ENCODE measurements around the gene LRP10.

LRP10 gene

GRCh38 chr14:22865424-22866405 lies 5.8 kb upstream of the LRP10 start:
- DNase-seq (ENCODE audit: low read depth), result no peak

- DNase-seq (ENCODE audit: low read depth), result no peak
Observed at GRCh38 chr14:22866874-22867273, 4.7 kb upstream of the LRP10 start.

GRCh38 chr14:22870811-22871223 lies 723 bp upstream of the LRP10 start:
- no peak for DNase-seq (ENCODE audit: low read depth)

- DNase-seq (ENCODE audit: low read depth), result peak; percentile 66
Observed at GRCh38 chr14:22872033-22872832, 693 bp downstream of the LRP10 start.

GRCh38 chr14:22872833-22873520 lies 1.4 kb downstream of the LRP10 start:
- DNase-seq (ENCODE audit: low read depth), result no peak

GRCh38 chr14:22875003-22875747 lies 3.6 kb downstream of the LRP10 start:
- DNase-seq (ENCODE audit: low read depth), result no peak

GRCh38 chr14:22875748-22876319 lies 4.3 kb downstream of the LRP10 start:
- no peak for DNase-seq (ENCODE audit: low read depth)

- no peak for DNase-seq (ENCODE audit: low read depth)
Observed at GRCh38 chr14:22877000-22877501, 5.5 kb downstream of the LRP10 start.

- no peak for DNase-seq (ENCODE audit: low read depth)
Observed at GRCh38 chr14:22878271-22879246, 7.0 kb downstream of the LRP10 start.

GRCh38 chr14:22882064-22882463 lies 10.5 kb downstream of the LRP10 start:
- DNase-seq (ENCODE audit: low read depth), result no peak

GRCh38 chr14:22882529-22883172 lies 11.1 kb downstream of the LRP10 start:
- no peak for DNase-seq (ENCODE audit: low read depth)

GRCh38 chr14:22883173-22883976 lies 11.8 kb downstream of the LRP10 start, which contains the start of gene REM2:
REM2 (plus strand) TSS chr14:22883222; CDS start chr14:22883288, 66 bp downstream.
- DNase-seq (ENCODE audit: low read depth), result no peak

GRCh38 chr14:22884076-22884737 lies 12.7 kb downstream of the LRP10 start:
- DNase-seq (ENCODE audit: low read depth), result no peak

- DNase-seq (ENCODE audit: low read depth), result no peak
Observed at GRCh38 chr14:22884738-22885523, 13.4 kb downstream of the LRP10 start.

GRCh38 chr14:22885975-22886374 lies 14.4 kb downstream of the LRP10 start:
- no peak for DNase-seq (ENCODE audit: low read depth)

GRCh38 chr14:22886500-22887259 lies 15.1 kb downstream of the LRP10 start:
- DNase-seq (ENCODE audit: low read depth), result peak; percentile 69
